Measurements from ENCODE around the gene ZNF618. TPM values are rescaled to one million over a fixed set of nuclear protein-coding genes. Genes with fewer than 3 reads are reported as not detected.

Gene ZNF618
- total RNA-seq, 1 experiment from 2014 or later: 7.1 TPM

- in situ Hi-C loops (cut with HindIII; ENCODE audit: low pct_unique_long_range_greater_than_20kb, low sequenced_read_pairs): no loop called here
- DNase-seq (ENCODE audit: low read depth): no peak
These were observed 226.4 kb downstream of the ZNF618 start for GRCh38 chr9:114102484-114102883.

- DNase-seq (ENCODE audit: low read depth): no peak
- in situ Hi-C loops (cut with HindIII; ENCODE audit: low pct_unique_long_range_greater_than_20kb, low sequenced_read_pairs): loop anchor here (5.0 kb wide), 1 partner anchor 97 kb away; no protein-coding TSS in a partner anchor
These were observed 229.1 kb downstream of the ZNF618 start for GRCh38 chr9:114105236-114105635.

Other genes starting within 250 kb of the ZNF618 start
- gene AMBP, start 202.0 kb downstream of the ZNF618 start, total RNA-seq (2014; rRNA removed; shearing (Covaris generic); ENCODE audit: low replicate concordance): 16.7 and 19.8 TPM in 2 replicates
- 15.8 and 19.3 TPM in 2 replicates for gene KIF12, start 223.0 kb downstream of the ZNF618 start, total RNA-seq (2014; rRNA removed; shearing (Covaris generic); ENCODE audit: low replicate concordance)

Data from Caki2 (cell line).